ENCODE measurements around the gene MRPL11. TPM values are rescaled to one million over a fixed set of nuclear protein-coding genes. Genes with fewer than 3 reads are reported as not detected.

The MRPL11 gene
- total and polyA plus RNA-seq, 4 donors, result 18.0 to 45.6 (median 32.3) TPM

DNA sequence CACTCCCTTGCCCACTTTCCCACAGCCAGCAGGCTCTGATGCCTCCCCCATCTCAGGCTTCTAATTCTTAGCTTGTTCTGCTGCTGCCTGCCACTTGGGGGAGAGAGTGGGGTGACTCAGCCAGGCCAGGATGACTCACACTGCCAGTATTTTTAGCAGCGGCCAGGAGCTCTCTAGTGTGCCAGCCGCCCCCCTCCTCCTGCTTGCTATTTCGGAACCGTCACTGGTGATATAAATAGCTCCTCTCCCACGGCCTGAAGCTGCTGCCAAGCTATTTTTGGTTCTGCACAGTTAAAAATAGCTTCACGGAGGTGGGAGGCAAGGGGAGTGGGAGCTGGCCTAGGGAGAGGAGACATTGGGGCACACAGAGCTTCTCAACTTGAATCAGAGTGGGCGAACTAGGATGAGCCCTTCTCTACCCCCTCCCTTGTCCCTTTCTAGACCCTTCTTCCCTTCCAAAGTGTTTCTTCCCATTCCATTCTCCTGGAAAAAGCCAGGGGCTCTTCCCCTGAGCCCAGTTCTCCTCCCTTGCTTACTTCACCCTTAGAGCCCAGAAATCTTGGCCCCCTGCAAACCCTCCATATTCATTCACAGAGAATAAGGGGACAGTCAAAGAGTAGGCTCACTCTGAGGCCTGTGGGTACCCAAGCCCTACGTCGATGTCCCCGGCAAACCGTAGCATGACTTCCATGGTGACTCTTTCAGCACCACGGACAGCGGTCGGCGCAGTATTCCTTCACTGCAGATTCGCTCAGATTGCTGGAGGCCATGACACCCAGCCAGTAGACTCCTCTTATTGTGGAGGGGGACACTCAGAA, 20.3 kb downstream of the MRPL11 start:
- WGBS, result 13% methylated on average over 16 of the region's 16 CpGs
- Histone ChIP-seq H3K4me1 (ENCODE audit: control insufficient read depth in 4 of 4, insufficient read depth in 4 of 4, low read length in 3 of 4) (peaks cover 0 to 6% (median 0%) of the 10 kb centered on the region in 4 donors), H3K4me3 (ENCODE audit: low read depth in 1 of 3, low read length in 3 of 3) (no peak overlapping the region), H3K36me3 (ENCODE audit: control insufficient read depth in 4 of 4, insufficient read depth in 3 of 4, low read depth in 1 of 4, low read length in 3 of 4) (no peaks in the 10 kb centered on the region), H3K27me3 (ENCODE audit: control insufficient read depth in 4 of 4, insufficient read depth in 4 of 4, low read length in 3 of 4) (peaks cover 0 to 6% (median 0%) of the 10 kb centered on the region in 4 donors), H3K9me3 (ENCODE audit: control insufficient read depth in 4 of 4, low read length in 3 of 4) (no peaks in the 10 kb centered on the region), H3K27ac (ENCODE audit: low read depth in 1 of 2, low read length in 2 of 2) (no peak overlapping the region), H3K9ac (ENCODE audit: low read depth in 1 of 2, low read length in 2 of 2) (no peak overlapping the region)
- DNase-seq (ENCODE audit: low spot score), result peak; percentile 68
- TF ChIP-seq RAD21 (IDR thresholded peaks at IDR 0.05) (no peak), HNF4A (conservative IDR thresholded peaks at IDR 0.05) (no peak), NR2F2 (IDR thresholded peaks at IDR 0.05) (no peak), RXRA (IDR thresholded peaks at IDR 0.05) (no peak), JUND (IDR thresholded peaks at IDR 0.05) (peak; percentile 60 to 77), HNF4G (IDR thresholded peaks at IDR 0.05) (no peak), SP1 (IDR thresholded peaks at IDR 0.05) (no peak), GABPA (IDR thresholded peaks at IDR 0.05 in 1 of 2, conservative IDR thresholded peaks at IDR 0.05 in 1 of 2) (no peak), YY1 (IDR thresholded peaks at IDR 0.05) (no peak)
- TF ChIP-seq, protein P1, sequence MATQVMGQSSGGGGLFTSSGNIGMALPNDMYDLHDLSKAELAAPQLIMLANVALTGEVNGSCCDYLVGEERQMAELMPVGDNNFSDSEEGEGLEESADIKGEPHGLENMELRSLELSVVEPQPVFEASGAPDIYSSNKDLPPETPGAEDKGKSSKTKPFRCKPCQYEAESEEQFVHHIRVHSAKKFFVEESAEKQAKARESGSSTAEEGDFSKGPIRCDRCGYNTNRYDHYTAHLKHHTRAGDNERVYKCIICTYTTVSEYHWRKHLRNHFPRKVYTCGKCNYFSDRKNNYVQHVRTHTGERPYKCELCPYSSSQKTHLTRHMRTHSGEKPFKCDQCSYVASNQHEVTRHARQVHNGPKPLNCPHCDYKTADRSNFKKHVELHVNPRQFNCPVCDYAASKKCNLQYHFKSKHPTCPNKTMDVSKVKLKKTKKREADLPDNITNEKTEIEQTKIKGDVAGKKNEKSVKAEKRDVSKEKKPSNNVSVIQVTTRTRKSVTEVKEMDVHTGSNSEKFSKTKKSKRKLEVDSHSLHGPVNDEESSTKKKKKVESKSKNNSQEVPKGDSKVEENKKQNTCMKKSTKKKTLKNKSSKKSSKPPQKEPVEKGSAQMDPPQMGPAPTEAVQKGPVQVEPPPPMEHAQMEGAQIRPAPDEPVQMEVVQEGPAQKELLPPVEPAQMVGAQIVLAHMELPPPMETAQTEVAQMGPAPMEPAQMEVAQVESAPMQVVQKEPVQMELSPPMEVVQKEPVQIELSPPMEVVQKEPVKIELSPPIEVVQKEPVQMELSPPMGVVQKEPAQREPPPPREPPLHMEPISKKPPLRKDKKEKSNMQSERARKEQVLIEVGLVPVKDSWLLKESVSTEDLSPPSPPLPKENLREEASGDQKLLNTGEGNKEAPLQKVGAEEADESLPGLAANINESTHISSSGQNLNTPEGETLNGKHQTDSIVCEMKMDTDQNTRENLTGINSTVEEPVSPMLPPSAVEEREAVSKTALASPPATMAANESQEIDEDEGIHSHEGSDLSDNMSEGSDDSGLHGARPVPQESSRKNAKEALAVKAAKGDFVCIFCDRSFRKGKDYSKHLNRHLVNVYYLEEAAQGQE (IDR thresholded peaks at IDR 0.05), result peak; percentile 99

DNA sequence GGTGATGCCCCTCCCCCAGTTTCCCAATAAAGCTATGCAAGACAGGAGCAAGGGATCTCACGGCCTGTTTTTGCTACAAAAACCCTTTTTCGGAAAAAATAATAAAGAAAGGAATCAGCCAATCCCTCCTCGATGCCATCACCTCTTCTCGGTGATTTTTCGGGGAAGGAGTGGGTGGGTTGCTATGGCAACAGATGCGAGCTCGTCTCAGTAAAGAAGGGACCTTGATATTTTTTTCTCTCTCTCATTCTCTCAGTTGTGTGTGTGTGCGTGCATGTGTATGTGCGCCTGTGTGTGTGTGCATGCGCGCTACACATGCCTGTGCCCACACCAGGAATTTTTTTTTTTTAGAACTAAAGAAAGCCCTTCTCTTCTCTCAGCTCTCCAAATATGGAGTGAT, 21.6 kb downstream of the MRPL11 start:
- Histone ChIP-seq H3K27me3 (ENCODE audit: control insufficient read depth in 4 of 4, insufficient read depth in 4 of 4, low read length in 3 of 4) (peaks cover 0 to 6% (median 0%) of the 10 kb centered on the region in 4 donors), H3K9ac (ENCODE audit: low read depth in 1 of 2, low read length in 2 of 2) (no peak overlapping the region)
- 60% methylated on average over 11 of the region's 11 CpGs for WGBS

More for the DNA sequence above, 21.6 kb downstream of the MRPL11 start:
- Histone ChIP-seq H3K36me3 (ENCODE audit: control insufficient read depth in 4 of 4, insufficient read depth in 3 of 4, low read depth in 1 of 4, low read length in 3 of 4) (no peaks in the 10 kb centered on the region), H3K27ac (ENCODE audit: low read depth in 1 of 2, low read length in 2 of 2) (no peak overlapping the region), H3K4me3 (ENCODE audit: low read depth in 1 of 3, low read length in 3 of 3) (no peak overlapping the region), H3K4me1 (ENCODE audit: control insufficient read depth in 4 of 4, insufficient read depth in 4 of 4, low read length in 3 of 4) (peaks cover 0 to 6% (median 0%) of the 10 kb centered on the region in 4 donors), H3K9me3 (ENCODE audit: control insufficient read depth in 4 of 4, low read length in 3 of 4) (no peaks in the 10 kb centered on the region)
- DNase-seq (ENCODE audit: low spot score), result no peak
- no peak for TF ChIP-seq HNF4G (IDR thresholded peaks at IDR 0.05)
- TF ChIP-seq FOXA1 (IDR thresholded peaks at IDR 0.05), result no peak
- TF ChIP-seq RXRA (IDR thresholded peaks at IDR 0.05), result no peak
- no peak for TF ChIP-seq JUND (IDR thresholded peaks at IDR 0.05)
- no peak for TF ChIP-seq TAF1 (conservative IDR thresholded peaks at IDR 0.05)
- TF ChIP-seq FOXA2 (IDR thresholded peaks at IDR 0.05), result no peak
- TF ChIP-seq, protein P2, sequence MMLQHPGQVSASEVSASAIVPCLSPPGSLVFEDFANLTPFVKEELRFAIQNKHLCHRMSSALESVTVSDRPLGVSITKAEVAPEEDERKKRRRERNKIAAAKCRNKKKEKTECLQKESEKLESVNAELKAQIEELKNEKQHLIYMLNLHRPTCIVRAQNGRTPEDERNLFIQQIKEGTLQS (IDR thresholded peaks at IDR 0.05), result no peak
- TF ChIP-seq, protein P3, sequence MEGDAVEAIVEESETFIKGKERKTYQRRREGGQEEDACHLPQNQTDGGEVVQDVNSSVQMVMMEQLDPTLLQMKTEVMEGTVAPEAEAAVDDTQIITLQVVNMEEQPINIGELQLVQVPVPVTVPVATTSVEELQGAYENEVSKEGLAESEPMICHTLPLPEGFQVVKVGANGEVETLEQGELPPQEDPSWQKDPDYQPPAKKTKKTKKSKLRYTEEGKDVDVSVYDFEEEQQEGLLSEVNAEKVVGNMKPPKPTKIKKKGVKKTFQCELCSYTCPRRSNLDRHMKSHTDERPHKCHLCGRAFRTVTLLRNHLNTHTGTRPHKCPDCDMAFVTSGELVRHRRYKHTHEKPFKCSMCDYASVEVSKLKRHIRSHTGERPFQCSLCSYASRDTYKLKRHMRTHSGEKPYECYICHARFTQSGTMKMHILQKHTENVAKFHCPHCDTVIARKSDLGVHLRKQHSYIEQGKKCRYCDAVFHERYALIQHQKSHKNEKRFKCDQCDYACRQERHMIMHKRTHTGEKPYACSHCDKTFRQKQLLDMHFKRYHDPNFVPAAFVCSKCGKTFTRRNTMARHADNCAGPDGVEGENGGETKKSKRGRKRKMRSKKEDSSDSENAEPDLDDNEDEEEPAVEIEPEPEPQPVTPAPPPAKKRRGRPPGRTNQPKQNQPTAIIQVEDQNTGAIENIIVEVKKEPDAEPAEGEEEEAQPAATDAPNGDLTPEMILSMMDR (IDR thresholded peaks at IDR 0.05; ENCODE audit: low read depth, low read length, missing input control), result no peak
- TF ChIP-seq SP1 (IDR thresholded peaks at IDR 0.05), result no peak
- no peak for TF ChIP-seq YY1 (IDR thresholded peaks at IDR 0.05)
- TF ChIP-seq, protein P1 (IDR thresholded peaks at IDR 0.05), result no peak
- no peak for TF ChIP-seq RAD21 (IDR thresholded peaks at IDR 0.05)
